HG03460 (cell line): ENCODE results near the gene NANOS3.
A peak's percentile ranks its signal among the peaks of the same experiment; 100 is the strongest.

Experiments
- ATAC-seq: cut with Tn5 transposase; IDR thresholded peaks from one replicate; pipeline ENCODE4 v1.9.1; 2021; ENCODE audit not compliant: unreplicated experiment

NANOS3 gene

GRCh38 chr19:13884726-13885591 is 8.0 kb downstream of the NANOS3 start:
- ATAC-seq = no peak

DNA sequence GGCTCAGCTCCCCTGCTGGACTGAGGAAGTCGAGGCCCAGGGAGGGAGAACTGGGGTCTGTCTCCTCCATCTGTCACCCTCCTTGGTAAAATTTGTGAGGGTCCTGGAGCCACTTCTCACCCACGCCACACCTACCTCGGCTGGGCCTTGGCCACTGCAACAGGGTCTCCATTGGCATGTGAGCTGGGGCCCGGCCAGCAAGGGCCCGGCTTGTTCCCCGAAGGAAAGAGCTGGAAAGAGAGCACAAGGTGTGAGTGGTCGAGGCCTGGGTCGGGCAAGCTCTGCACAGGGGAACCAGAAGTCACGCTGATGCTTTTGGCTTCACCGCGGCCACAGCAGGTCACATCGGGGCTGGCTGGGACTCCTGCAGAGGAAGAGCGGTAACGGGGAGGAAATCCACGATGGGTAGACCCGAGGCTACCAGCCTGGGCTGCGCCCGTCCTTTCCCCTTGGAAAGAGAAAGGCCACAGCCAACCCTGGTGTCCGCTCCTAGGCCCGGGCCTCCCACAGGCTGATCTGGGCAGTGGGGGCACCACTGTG is 9.0 kb downstream of the NANOS3 start:
- no peak for ATAC-seq

GRCh38 chr19:13887018-13887436 is 10.1 kb downstream of the NANOS3 start:
- no peak for ATAC-seq

DNA sequence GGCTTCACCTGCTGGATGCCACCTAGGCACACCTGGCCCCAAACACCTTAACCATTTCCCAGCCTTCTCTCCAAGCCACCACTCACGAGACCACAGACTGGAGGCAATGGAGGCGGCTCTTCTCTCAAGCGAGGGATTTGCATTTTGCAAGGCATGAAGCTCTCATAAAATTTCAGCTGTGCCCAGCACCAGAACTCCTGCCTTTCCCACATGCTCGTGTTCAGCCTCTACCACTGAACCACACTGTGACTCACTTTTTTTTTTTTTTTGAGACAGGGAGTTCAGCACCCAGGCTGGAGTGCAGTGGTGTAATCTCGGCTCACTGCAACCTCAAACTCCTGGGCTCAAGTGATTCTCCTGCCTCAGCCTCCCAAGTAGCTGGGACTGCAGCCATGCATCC is 10.6 kb downstream of the NANOS3 start:
- no peak for ATAC-seq

DNA sequence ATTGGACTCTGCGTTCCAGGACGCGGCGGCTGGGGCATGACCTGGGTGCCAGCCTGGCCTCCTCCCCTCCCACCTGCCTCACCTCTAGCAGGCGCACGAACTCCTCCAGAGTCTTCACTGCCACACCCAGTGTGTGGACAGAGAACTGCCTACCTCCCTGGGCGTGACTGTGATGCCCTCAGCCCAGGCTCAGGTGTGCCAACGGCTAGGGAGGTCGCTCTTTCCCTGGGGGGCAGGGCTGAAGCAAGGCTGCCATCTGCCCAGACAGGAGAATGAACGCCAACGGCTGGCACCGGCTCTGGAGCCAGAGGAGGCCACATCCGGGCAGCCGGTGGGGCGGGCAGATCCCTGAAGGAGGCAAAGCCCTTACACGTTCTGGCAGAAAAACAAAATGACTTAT is 11.3 kb downstream of the NANOS3 start:
- ATAC-seq = no peak

- ATAC-seq = no peak
Observed at GRCh38 chr19:13890136-13890535, 13.2 kb downstream of the NANOS3 start.

GRCh38 chr19:13892870-13893269 is 15.9 kb downstream of the NANOS3 start:
- ATAC-seq = no peak

GRCh38 chr19:13894552-13894951 is 17.6 kb downstream of the NANOS3 start:
- no peak for ATAC-seq

- no peak for ATAC-seq
Observed at GRCh38 chr19:13896227-13896626, 19.3 kb downstream of the NANOS3 start.

DNA sequence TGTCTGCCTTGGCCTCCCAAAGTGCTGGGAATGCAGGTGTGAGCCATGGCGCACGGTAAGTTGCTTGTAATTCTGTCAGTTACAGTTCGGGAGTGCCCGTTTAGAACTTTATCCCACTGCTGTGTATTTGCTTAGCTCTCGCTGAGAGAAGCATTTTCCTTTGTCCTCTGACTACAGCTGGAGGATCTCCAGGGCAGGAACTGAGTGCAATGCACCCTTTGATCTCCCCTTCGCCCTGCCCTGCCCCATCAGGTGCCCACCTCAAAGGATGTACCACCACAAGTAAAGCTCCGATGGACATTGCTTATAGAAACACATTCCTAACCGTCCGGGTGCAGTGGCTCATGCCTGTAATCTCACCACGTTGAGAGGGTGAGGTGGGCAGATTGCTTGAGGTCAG is 22.5 kb downstream of the NANOS3 start:
- no peak for ATAC-seq

DNA sequence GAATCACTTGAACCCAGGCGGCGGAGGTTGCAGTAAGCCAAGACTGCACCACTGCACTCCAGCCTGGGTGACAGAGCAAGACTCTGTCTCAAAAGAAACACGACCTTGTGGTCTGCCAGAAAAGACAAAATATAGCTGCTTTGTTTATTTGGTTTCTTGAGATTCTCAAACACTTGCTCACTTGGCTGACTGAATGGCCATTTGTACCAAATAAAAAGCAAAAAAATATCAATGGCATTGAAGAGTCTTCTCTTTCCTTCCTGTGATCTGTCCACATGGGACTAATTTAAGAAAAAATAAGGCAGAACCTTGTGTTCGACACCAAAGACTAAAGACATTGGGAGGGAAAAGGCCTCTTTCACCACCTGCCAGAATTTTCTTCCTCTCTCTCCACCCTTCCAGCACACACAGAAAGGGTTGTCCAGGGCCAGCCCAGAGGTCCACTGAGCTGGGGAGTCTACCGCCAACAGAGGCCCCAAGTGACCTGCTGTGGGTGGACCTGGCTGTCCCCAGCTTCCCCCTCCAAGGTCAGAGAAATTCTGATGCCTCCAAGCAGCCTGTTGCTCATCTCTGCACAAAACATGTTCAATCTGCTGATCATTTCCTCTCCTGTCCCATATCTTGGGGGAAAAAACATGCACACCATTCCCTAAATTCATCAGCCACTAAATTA is 23.1 kb downstream of the NANOS3 start:
- no peak for ATAC-seq

DNA sequence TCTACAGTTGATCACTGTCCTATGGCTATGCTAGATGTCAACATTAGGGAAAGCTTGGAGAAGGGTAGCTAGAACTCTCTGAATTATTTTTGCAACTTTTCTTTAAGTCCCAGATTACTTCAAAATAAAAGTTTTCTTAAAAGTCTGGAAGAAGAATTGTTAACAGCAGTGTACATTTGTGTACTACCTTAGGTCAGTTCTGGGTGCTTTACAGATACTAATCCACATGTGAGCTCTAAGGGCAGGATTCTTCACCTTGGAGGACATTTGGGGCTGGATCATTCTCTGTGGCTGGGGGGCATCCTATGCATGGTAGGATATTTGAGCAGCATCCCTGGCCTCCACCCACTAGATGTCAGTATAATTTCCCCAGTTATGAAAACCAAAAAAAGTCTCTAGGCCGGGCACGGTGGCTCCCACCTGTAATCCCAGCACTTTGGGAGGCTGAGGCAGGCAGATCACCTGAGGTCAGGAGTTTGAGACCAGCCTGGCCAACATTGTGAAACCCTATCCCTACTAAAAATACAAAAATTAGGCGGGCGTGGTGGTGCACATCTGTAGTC is 26.1 kb downstream of the NANOS3 start:
- no peak for ATAC-seq

DNA sequence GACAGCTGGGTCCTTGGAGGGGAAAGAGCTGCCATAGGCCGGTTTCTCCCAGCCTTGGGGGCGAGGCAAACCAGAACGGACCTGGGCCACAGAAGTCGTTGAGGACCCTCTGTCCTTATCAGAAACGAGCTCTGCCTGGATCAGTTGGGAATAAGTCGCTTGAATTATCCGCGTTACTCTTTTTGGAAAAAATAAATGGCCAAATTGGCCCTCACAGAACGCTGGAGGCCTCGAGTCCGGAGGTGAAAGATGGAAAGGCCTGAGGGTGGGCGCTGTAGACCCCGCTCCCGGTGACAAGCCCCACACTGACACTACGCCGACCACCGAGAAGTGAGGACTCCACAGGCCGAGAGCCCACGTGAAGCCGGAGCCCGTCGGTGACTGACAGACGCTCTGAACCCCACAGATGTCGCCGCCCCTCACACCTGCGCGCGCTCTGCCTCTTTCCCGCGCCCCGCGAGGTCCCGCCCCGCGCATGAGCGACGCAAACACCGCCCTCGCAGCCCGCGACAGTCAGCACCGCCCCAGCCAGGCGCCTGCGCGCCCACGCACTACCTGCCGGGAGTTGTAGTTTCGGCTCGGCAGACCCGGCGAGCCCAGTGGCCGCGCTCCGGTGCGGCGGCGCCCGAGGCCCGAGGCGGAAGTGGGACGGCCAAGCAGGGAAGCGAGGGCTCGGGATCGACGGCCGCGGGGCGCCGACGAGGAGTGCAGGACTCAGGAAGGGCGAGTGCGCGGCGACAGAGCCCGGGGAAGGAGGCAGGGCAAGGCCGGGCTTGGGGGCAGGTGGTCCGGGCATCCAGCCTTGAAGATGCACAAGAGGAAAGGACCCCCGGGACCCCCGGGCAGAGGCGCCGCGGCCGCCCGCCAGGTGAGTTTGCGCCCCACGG is 28.9 kb downstream of the NANOS3 start, which contains the start of the genes BRME1 and CC2D1A:
BRME1 (minus strand) TSS at position 484 of the 887 bp plus-strand sequence. CDS start 1,225 bp downstream, outside the sequence.
CC2D1A (plus strand) TSS at position 568 of the 887 bp plus-strand sequence; CDS start at position 809, 241 bp downstream.
- ATAC-seq = peak; percentile 89

DNA sequence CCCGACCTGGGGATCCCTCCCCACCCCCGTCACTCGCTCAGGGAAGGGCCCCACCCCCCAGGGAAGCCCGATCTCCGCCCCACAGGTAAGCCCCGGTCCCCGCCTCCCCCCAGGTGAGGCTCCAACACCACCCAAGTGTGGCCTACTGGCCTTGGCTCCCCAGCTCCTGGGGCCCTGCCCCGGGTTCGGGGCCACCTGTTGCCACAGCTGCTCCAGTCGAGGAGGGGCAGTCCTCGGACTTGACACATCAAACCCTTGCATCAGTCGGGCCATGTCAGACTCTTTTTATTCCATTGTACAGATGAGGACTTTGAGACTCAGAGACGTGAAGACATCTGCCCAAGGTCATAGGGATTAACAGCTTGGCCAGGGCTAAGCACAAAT is 29.6 kb downstream of the NANOS3 start:
- peak; percentile 14 for ATAC-seq

GRCh38 chr19:13906910-13907309 is 30.0 kb downstream of the NANOS3 start:
- ATAC-seq = no peak

- no peak for ATAC-seq
Observed at GRCh38 chr19:13908674-13909073, 31.7 kb downstream of the NANOS3 start.

DNA sequence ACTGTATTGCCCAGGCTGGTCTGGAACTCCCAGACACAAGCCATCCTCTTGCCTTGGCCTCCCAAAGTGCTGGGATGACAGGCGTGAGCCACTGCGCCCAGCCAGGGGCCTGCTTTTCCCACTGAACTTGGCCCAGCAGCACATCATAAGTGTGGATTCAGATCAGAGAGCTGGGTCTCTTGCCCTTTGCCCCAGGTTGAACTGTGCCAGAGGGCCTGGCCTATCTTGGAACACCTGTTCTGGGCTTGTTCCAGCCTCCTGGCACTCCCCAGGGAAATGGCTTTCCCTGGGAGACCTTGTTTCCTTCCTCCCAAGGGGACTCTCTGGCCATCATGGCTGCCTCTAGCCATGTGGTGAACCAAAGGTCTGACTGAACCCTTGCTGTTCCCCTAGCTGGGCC is 32.5 kb downstream of the NANOS3 start:
- no peak for ATAC-seq

DNA sequence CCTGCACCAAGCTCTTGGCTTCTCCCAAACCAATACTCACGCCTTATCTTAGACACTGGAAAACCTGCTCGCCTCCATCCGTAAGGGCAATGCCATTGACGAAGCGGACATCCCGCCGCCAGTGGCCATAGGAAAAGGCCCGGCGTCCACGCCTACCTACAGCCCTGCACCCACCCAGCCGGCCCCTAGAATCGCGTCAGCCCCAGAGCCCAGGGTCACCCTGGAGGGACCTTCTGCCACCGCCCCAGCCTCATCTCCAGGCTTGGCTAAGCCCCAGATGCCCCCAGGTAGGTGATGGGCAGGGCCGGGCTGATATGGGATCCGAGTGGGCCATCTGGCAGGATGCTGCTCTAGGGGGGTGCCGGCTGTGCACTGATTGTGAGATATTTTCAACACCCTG is 36.4 kb downstream of the NANOS3 start:
- ATAC-seq = no peak

DNA sequence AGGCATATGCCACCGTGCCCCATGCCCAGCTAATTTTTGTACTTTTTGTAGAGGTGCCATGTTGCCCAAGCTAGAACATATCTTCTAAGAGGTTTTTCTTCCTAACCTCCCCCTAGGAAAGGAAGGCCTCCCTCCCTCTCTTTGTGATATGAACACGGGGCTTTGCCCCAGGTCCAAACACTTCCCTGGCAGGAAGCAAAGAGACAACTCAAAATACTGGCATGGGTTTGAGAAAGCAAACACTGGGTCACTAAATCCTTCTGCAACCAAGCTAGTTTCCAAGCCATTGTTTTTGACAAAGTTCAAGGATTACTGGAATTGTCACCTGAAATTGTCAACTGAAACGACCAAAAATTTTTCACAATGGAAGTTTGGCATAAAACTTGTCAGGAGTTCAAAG is 37.8 kb downstream of the NANOS3 start:
- ATAC-seq = no peak

GRCh38 chr19:13917888-13918406 is 41.0 kb downstream of the NANOS3 start:
- ATAC-seq = no peak
